GM18907 (cell line): ENCODE measurements around the gene NEK10.
"Not testable (repeated sequence)": the region's sequence is repeated elsewhere in the genome, so short reads cannot be mapped to it uniquely, and the experiment has no call there.

Experiments
- ATAC-seq: cut with Tn5 transposase; IDR thresholded peaks from one replicate; pipeline ENCODE4 v1.9.1; 2021; ENCODE audit warnings: mild to moderate bottlenecking, moderate library complexity; ENCODE audit not compliant: unreplicated experiment

Gene NEK10

DNA sequence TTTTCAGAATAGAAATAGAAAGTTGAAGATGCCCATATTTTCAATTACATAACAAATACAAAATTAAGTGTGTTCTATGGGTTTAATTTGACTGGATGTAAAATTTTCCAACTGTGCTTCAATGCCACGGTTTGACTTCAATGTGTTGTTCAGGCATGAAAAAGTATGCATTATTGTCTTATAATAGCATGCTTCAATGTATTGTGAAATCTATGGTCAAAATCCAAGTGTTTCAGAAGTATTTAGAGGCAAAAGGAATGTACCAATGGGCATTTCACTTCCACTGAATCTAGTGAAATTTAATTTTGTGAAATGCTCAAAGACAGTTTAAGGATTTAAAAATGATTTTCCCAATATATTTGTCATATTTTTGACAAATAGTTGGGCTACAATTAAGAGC lies 16.0 kb downstream of the NEK10 start:
- no peak for ATAC-seq

DNA sequence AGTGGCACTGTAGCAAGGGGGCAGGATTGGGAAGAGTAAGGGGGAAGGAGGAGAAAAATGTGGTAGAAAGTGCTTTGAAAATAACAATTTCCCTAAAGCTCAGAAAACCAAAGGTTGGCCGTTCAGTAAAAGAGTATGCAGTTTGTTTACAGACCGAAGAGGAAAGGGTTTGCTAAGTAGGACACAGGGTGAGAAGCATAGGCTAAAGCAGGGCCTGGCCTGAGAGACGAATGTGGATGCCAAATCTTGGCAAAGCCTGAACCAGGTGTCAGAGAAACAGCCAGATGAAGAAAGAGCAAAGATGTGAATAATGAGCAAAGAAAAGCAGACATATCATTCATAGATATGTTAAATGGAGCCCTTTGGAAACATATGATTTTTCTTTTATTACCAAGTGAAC lies 17.1 kb downstream of the NEK10 start:
- no peak for ATAC-seq

DNA sequence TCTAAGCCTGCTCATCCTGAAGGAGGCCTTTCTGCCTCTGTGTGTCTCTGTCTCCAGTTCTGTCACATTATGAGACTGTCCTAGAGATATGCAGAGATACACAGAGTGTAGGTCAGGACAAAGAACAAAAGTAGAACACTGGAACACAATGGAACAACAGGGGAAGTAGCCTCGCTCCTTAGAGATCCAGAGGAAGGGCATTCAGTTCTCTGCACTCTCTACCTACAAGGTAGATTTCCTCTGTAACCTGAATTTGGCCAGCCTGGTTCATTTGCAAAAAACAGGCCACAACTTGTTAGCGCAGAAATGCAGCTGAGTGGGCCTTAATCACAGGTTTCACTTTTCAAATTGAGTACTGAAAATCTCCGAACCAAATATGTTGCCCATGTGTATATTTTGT lies 19.4 kb downstream of the NEK10 start:
- ATAC-seq = peak; percentile 60

DNA sequence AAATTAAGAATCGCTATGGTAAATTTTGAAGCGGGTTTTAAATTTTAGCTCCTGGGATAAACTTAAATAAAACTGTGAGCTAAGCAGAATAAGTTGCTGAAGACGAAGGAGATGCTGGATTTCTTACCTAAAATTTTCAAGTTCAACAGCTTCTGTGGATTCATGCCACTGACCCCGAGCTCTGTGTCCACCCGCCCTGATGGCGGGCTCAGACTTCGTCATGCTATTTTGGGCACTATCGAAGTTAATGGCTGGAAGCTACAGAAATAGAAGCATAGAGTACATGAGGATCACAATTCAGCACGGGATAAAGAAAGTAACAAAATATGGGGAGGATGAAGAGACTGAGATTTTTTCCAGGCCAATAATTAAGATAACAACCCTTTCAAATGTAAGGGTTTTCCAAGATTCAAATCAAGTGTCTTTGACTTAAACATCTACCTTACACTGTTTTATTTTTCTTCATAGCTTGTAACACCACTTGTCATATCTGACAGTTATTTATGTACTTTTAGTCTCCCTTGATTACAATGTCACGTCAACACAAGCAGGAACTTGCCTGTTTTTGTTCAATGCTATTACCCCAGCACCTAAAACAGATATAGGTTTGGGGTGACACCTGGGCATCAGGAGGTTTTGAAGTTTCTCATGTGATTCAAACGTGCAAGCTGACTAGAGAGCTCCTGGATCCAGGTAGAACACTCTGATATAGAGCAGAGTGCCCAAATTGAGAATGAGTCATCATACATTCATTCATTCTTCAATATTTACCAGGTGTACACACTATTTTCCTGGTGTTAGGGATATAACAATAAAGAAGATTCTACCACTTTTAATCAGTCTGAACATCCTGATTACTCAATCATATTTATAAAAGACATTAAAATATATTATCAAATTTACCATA lies 23.0 kb downstream of the NEK10 start:
- ATAC-seq = no peak

DNA sequence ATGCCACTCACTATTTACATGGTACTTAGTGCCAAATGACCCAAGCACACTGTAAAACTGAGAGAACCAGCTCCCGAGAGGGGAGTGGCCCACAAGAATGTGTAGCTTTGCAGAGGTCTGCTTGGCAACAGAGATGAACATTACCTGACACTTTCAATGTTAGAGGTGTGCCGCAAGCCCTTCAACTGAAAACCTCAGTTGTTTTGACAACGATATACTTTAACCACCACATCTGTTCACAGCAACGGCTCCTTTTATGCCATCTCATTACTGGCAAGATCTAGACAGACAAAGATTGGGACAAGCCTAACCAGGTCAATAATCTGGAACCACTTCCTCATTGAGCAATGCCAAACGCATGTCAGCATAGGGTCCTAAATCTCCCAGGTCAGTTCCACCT lies 23.7 kb downstream of the NEK10 start:
- ATAC-seq = no peak

DNA sequence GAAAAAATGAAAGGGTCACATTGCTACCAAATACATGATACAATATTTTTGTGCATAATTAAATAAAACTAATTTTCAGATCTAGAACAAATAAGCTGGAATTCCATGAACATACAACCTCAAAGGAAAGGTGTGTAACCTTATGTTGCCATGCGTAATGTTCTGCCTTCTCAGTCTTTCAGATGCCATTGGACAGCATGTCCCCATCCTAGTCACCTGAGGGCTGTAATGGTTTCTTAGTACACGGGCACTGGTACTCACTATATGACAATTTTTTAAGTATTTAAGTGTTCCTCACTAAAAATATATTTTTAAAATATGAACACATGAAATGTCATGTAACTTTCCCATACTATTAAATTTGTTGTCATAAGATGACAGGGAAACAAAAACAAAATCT lies 24.1 kb downstream of the NEK10 start:
- ATAC-seq = no peak

DNA sequence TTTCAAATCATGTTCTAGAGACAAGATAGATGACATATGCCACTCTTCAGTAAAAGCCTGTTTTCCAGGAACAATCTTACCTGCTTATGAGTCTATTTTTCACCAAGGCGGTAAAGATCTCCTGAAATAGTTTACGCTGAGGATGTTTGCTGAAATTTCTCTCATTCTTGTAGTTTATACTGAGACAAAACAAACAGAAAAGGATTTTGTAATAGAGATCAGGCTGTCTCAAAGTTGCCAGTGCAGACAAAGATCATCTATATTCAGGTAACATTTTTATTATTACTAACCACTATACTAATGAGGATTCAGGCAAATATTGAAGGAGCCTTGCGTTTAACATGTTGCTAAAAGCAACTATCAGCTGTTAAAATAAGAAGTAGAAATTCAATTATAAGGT lies 25.0 kb downstream of the NEK10 start:
- ATAC-seq = no peak

DNA sequence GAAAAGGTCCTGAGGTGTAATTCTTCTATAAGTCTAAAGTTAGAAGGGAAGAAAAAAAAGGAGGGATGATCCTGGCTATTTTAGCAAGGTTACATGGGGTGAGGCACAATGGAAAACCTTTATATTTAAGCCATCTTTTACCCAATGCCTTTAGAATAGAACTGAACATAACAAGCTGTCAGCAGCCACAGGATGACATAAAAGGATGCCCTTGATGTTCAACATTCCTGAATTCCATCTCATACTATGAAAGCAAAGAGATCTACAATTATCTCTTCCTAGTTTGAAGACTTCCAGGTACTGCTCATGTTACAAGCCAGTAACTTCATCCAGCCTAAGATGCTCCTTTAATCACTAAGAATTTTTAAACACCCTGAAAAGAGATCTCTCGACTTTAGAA lies 26.9 kb downstream of the NEK10 start:
- no peak for ATAC-seq

DNA sequence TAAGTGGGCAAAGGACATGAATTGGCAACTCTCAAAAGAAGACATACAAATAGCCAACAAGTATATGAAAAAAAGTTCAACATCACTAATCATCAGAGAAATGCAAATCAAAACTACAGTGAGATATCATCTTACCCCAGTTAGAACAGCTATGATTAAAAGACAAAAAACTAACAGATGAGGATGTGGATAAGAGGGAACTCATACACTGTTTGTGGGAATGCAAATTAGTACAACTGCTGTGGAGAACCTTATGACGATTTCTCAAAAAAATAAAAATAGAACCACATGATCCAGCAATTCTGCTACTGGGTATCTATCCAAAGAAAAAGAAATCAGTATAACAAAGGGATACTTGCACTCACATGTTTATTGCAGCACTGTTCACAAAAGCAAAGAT lies 28.6 kb downstream of the NEK10 start:
- no peak for ATAC-seq

DNA sequence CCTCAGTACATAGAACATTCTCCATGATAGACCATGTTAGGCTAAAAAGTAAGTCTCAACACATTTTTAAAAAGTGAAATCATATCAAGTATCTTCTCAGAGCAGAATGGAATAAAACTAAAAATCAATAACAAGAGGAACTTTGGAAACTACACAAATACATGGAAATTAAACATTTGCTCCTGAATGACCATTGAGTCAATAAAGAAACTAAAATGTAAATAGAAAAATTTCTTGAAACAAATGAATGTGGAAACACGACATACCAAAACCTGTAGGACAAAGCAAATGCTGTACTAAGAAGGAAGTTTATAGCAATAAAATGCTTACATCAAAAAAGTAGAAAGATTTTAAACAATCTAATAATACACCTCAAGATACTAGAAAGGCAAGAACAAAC lies 33.6 kb downstream of the NEK10 start:
- no peak for ATAC-seq

DNA sequence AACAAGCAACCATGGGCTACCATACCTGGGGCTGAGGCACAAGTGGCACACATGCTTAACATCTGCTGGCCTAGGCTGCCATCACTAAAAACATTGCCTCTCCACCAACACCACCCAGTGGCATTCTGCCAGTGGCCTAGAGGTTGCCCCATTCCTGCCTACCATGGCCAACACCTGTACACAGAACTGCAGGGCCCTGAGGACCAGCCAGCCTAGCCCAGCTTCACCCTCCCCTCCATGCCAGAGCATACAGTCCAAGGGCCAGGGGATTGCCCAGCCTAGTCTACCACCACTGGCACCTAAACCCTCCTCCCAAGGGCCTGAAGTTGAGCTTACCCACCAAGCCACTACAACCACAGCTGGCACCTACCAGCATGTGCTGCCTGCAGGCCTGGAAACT lies 35.3 kb downstream of the NEK10 start:
- no peak for ATAC-seq

DNA sequence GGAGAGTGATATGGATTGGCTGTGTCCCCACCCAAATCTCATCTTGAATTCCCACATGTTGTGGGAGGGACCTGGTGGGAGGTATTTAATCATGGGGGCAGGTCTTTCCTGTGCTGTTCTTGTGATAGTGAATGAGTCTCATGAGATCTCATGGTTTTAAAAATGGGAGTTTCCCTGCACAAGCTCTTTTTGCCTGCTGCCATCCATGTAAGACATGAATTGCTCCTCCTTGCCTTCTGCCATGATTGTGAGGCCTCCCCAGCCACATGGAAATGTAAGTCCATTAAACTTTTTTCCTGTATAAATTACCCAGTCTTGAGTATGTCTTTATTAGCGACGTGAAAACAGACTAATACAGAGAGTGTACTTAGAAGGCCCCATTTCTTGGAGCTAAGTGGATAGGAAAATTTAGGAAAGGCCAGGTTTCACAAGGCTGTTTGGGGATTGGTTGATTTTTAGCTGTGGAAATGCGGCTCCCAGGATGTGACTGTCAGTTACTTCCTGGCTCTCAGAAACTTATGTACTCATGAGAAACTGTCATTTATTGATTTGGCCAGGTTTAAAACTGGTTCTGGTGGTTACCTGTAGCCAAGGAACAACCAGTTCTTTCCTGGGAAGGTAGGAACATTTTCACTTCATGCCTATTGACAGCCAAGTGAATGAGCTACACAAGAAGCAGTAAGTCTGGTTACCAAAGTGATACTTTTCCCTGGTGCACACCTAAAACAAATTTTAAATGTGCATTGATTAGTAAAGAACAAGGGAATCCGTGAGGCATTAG lies 40.0 kb downstream of the NEK10 start:
- ATAC-seq = not testable (repeated sequence)

DNA sequence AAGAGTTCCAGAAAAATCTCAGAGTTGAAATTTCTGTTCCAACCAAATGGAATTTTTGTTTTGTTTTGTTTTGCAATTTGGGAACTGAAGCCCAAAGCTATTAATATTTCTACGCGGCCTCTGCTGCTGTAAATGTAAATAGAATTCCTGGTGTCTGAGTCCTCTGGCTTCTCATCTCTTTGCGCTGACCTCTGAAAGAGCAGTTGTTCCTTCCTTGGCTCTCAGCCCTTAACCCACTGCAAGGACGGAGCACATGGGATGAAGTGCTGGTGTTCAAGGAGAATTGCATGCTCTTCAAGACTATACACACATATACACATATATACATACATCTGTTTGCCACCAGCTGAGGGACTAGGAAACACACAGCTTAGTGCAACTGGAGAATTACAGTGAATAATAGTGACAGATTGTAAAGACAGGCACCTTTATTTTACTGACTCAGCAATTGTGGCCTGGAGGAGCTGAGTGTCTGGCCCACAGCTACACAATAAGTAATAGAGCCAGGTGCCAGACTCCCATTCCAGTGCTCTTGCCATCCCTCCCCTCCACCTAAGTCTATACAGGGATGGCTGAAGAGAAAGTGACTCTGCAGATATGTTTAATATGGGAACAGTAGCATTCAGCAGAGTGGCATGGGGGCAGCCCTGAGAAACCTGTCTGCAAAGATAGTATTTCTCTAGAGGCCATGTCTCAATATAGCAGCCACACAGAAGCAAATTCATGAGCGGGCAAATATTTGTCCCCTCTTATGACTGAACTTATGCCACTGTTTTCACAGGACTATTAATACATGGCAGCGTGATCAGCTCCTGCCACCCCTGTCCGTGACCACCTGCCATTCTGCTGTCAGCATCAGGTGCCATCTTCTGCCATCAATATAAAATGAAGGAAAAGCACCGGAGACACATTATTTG lies 42.3 kb downstream of the NEK10 start:
- ATAC-seq = no peak

DNA sequence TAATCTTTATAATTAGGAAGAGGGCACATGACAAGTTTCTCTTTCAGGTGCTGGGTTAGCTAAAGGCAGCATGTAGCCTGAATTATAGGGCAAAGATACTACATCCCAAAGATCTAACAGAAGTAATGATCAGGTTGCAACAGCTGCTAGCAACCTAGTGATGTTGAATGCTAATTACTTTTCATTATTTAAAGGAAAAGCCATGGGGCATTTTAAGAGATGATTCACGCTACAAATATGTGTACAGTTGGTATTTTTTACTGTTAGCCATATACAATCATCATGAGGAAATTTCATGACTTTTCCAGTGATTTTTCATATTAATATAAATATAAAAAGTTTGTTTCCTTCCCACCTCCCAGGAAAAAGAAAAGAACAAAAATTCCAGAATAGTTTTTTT lies 43.0 kb downstream of the NEK10 start:
- ATAC-seq = no peak

DNA sequence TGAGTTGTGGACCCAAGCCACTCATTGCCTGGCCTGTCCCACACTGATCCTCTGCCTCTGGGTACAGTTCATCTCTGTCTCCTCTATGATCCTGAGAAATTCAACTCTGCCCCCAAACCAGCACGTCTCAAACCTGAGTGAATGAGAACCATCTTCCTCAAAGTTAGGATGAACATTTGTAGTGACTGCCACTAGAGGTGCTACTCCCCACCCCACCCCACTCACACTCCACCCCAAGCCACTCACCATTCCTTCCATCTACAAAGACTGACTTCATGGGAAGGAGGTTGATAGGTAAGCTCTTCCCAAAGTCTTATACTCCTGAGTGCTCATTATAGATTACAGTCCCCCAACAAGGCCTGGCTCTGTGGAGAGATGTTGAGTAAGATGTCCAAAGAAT lies 43.8 kb downstream of the NEK10 start:
- ATAC-seq = no peak

DNA sequence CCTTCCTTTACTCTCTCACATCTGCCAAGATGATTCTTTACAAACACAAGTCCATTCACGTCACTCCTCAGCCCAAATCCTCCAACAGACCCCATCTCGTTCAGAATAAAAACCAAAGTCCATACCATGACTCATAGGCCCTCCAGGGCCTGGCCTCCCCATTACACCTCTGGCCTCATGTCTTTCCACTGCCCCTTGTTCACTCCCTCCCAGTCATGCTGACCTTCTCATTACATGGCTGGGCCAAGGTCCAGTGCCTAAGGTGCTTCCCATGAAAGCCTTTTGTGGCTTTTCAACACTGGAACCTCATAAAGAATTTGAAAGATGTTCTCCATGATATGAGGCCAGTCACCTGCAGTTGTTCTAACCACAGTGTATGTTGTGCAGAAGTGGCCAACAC lies 44.5 kb downstream of the NEK10 start:
- no peak for ATAC-seq

DNA sequence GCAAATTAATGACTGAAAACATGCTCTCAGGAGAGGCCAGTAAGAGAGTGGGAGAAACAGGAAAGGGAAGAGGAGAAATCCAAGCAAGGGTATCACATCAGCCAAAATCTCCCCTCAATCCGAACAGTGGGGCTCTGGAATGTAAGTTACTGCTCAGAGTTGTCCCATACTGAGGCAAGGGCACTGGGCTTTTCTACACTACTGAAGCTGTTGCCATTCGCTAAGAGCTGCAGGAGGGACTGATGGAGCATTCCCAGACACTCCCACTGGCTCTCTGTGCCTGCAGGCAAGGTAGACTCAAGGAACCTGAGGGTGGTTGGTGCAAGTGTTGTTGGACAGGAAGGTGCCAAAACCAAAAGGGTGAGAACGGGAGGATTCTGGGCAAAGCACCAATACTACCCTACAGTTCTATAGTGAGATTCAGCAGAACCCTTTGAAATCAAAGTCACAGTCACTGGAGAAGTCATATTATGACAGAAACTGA lies 46.1 kb downstream of the NEK10 start:
- ATAC-seq = no peak

DNA sequence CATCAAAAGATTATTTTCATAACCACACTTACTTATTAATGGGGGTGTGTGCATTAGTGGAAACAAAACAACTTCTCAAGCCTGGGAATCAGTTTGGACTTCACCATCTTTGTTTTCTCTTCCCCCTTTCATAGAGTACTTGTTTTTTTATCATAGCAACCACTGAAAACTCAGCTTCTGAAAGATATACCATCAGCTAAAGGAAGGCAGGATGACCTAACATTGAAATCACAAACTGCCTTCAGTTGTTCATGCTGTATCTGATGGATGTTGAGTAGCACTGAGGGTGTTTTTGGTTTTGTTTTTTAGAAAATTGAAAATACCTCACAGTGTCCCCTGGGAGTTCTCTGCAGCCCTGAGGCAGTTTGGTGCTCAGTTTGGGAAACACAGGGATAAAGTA lies 46.5 kb downstream of the NEK10 start:
- no peak for ATAC-seq

DNA sequence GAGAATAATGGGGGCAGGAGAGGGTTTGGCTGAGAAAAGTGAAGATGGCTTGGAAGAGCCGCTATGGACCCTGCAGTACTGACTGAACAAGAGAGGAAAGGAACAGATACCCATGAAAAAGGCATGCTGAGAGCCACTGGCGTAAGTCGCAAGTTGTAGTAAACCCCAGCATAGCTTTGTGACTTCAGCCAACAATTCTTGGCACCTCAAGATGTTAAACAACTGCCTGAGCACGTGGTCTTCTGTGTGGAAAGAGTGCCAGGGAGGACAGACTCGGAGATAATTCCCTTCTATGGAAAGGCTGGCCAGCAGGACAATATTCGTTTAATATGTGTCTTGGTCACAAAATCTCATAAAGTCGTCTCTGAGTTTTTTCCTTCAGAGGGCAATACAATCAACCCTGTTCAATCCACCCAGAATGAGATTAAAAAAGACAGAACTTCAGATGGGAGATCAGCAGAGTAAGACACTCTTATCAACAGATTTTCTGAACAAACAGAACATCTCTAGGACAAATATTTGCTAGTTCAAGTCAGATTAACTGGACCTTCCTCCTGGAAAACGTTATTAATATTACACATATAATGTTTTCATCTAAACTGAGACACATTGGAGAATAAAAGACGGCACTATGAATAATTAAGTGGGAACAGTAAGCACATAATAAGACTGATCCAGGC lies 49.2 kb downstream of the NEK10 start:
- ATAC-seq = no peak

DNA sequence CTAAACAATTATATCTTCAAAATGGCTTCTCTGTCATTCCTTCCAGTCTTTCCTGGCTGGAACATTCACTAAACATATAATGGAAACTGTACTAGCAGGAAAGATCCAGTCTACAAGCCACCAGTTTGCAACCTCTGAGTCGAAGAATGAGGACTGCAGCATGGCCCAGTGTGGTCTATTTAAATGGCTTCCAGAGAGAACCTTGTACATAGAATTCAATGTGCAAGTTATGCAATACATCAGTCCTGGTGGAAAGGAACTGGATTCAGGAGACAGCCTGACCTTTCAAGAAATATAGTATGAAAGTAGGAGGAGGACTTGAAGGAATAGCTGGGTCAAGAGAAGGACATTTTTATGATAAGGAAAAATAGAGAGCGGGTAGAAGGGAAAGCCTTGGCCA lies 49.9 kb downstream of the NEK10 start:
- ATAC-seq = no peak

DNA sequence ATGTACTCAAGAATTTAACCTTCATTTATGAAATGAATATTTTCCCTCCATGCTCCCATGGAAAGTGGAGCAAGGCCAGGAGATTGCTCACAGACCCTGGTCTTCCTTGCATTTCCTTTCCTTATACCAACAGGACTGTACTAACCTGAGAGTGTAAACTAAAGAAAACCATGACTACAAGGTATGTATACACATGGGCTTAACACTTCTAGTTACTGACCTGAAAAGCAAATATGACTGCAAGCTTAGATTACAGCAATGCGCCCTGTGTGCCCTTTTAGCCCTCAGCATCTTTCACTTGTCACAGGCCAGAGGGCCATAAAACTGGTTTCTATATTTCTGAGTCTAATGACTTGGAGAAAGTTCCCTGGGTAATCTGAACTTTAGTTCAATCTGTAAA lies 52.1 kb downstream of the NEK10 start:
- no peak for ATAC-seq
